BJ (cell line): ENCODE results near the gene TNIP1. TPM values are rescaled to one million over a fixed set of nuclear protein-coding genes. Genes with fewer than 3 reads are reported as not detected.

Source experiments
- CTCF ChIA-PET: fragments of 350-600 bp; formaldehyde crosslinking; extraction: SDS; loops from one replicate; lab custom pipeline; 2021; ENCODE audit warnings: antibody characterized with exemption, inconsistent platforms; lab: Yijun Ruan, JAX
- POLR2A ChIA-PET: fragments of 300-600 bp; sonication (Branson Sonifier 250); formaldehyde crosslinking; extraction: SDS; loops from one replicate; lab custom pipeline; 2021; ENCODE audit warnings: antibody characterized with exemption; lab: Charles Lee
- DNase-seq: peaks from one replicate; pipeline ENCODE4 v3.0.0-alpha.2; 2011; ENCODE audit warnings: low read depth
- H3K27me3 ChIP-seq: 2 replicates; pipeline ENCODE4 v1.6.0; 2011; ENCODE audit warnings: low read length; ENCODE audit not compliant: control insufficient read depth, insufficient read depth
- H3K36me3 ChIP-seq: 2 replicates; pipeline ENCODE4 v1.5.1; 2011; ENCODE audit warnings: low read length; ENCODE audit not compliant: control insufficient read depth, insufficient read depth
- H3K4me3 ChIP-seq: 2 replicates; pipeline ENCODE4 v1.5.1; 2011; ENCODE audit warnings: low read depth, mild to moderate bottlenecking, control low read depth, low read length
- polyA plus RNA-seq: library from polyadenylated mRNA; depleted of rRNA; stranded (reverse); fragments of >200 nt; gene quantifications from 2 replicates; pipeline ENCODE4 v1.2.3, GENCODE V29; 2011
- TF ChIP-seq, protein P1 (sequence below): IDR thresholded peaks from 2 replicates; pipeline ENCODE4 v1.5.1; 2011; ENCODE audit warnings: low read depth, mild to moderate bottlenecking, control low read depth, inconsistent platforms, low read length, moderate library complexity; ENCODE audit not compliant: insufficient read depth

The TNIP1 gene
- polyA plus RNA-seq, 1 experiment, result 80.8 TPM

DNA sequence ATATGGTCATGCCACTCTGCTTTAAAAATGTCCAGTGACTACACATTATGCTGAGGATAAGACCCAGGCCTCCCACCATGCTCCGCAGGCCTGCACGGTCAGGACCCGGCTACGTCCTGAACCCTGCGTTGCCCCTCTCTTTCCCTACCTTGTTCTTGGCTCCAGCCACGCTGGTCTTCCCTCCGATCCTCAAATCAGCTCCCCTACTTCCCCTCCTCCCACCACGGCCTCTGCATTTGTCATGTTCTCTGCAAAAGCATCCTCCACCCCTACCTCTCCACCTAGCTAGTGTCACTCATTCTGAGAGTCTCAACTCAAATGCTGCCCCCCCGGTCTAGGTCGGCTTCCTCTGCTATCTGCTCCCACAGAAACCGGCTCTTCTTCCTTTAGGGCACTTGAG, 49.3 kb downstream of the TNIP1 start:
- TF ChIP-seq, protein P1, sequence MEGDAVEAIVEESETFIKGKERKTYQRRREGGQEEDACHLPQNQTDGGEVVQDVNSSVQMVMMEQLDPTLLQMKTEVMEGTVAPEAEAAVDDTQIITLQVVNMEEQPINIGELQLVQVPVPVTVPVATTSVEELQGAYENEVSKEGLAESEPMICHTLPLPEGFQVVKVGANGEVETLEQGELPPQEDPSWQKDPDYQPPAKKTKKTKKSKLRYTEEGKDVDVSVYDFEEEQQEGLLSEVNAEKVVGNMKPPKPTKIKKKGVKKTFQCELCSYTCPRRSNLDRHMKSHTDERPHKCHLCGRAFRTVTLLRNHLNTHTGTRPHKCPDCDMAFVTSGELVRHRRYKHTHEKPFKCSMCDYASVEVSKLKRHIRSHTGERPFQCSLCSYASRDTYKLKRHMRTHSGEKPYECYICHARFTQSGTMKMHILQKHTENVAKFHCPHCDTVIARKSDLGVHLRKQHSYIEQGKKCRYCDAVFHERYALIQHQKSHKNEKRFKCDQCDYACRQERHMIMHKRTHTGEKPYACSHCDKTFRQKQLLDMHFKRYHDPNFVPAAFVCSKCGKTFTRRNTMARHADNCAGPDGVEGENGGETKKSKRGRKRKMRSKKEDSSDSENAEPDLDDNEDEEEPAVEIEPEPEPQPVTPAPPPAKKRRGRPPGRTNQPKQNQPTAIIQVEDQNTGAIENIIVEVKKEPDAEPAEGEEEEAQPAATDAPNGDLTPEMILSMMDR, result no peak
- Histone ChIP-seq H3K27me3 (no peaks in the 10 kb centered on the region), H3K36me3 (peaks cover 53% of the 10 kb centered on the region), H3K4me3 (no peak overlapping the region)
- POLR2A ChIA-PET, result no interaction called here
- DNase-seq, result no peak
- CTCF ChIA-PET, result interaction anchor here (1.1 to 2.6 kb wide), 3 partner anchors 16 to 94 kb away, joined by 3 to 7 read pairs (median 3); no protein-coding TSS in a partner anchor

DNA sequence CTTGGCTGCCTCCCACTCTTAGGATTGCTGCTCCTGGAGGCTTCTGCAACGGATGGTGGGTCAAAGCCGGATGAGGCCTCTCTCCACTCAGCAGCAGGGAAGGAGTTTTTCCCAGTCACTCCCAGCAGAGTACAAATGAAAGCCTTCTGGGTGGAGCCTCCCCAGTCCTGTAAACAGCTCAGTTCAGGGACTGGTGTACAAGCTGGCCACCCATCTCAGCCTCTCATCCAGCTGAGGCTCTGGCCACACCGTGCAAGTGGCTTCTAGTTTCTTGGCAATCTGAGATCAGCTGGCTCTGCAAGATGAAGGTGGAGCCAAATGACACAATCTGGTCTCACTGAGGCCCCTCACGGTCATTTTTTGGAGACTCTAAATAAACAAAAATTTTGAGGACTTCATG, 50.5 kb downstream of the TNIP1 start:
- TF ChIP-seq, protein P1, result no peak
- H3K36me3 ChIP-seq, result peaks cover 47% of the 10 kb centered on the region
- H3K4me3 ChIP-seq, result no peak overlapping the region
- no peaks in the 10 kb centered on the region for H3K27me3 ChIP-seq
- DNase-seq, result no peak
- ChIA-PET CTCF (interaction anchor here (0.8 to 2.6 kb wide), 4 partner anchors 10 to 96 kb away, joined by 3 to 10 read pairs (median 5); partner anchors contain the start of gene GPX3), POLR2A (no interaction called here)

DNA sequence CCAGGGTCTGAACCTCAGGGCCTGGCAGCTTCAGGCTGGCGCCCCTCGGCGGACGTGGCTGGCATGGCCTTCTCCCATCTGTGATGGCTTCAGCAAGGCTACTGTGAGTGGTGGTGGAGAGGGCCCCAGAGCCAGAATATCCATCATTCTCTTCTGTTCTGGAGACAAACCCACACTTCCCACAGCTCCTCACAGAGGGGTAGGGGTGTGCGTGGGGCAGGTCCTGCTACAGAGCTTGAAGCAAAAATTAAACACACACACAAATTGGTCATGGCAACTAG, 50.8 kb downstream of the TNIP1 start:
- CTCF ChIA-PET, result interaction anchor here (0.8 to 2.6 kb wide), 3 partner anchors 10 to 21 kb away, joined by 3 to 10 read pairs (median 7); partner anchors contain the start of gene GPX3
- TF ChIP-seq, protein P1, result no peak

DNA sequence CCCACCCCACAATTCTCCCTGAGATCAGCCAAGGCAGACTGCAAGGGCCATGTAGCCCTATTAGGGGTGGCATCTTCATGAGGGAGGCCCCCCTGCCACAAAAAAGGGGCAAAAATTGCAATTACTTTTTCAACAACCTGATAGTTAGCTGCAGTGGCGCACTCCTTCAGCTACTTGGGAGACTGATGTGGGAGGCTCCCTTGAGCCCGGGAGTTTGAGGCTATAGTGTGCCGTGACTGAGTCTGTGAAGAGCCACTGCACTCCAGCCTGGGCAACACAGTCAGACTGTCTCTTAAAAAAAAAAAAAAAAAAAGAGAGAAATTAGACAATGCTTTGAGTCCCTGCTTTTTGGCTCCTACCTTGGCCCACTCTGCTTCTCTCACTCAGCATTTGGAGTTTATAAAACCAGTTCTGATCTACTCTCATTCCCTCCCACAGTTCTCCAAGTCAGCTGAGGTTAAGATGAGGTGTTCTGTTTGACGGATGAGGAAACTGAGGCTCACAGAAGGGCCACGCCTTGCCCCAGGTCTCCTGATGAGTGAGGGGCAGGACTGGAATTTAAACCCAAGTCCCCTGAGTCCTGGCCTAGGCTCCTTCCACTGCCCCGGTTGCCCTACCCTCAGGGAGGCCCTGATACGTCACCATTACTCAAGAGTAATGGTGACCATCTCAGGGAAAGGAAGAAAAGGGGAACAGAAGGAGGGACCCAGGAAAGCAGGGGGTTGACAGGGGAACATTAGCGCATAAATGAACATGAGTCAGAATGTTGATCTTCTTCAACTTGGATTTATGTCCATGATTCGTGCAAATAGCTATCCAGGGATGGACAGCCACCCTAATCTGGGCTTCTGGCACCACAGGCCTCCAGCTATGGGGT, 51.4 kb downstream of the TNIP1 start:
- DNase-seq, result no peak
- no peak overlapping the region for H3K4me3 ChIP-seq
- H3K27me3 ChIP-seq, result no peaks in the 10 kb centered on the region
- peaks cover 38% of the 10 kb centered on the region for H3K36me3 ChIP-seq
- CTCF ChIA-PET, result interaction anchor here (2.0 to 2.6 kb wide), 2 partner anchors 18 to 22 kb away, joined by 7 to 10 read pairs; no protein-coding TSS in a partner anchor
- TF ChIP-seq, protein P1, result no peak
- POLR2A ChIA-PET, result no interaction called here

More for the DNA sequence above, 50.8 kb downstream of the TNIP1 start:
- H3K36me3 ChIP-seq, result peaks cover 43% of the 10 kb centered on the region
- H3K4me3 ChIP-seq, result no peak overlapping the region
- no peaks in the 10 kb centered on the region for H3K27me3 ChIP-seq
- no peak for DNase-seq
- POLR2A ChIA-PET, result no interaction called here

DNA sequence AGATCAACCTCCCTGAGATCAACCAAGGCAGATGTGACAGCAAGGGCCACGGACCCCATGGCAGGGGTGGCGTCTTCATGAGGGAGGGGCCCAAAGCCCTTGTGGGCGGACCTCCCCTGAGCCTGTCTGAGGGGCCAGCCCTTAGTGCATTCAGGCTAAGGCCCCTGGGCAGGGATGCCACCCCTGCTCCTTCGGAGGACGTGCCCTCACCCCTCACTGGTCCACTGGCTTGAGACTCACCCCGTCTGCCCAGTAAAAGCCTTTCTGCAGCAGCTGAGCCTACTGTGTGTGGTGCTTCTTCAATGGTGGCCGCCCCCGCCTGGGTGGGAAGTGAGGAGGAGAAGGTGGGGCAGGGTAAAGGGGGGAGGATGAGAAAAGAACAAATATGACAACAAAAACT, 52.1 kb downstream of the TNIP1 start:
- DNase-seq, result no peak
- Histone ChIP-seq H3K27me3 (no peaks in the 10 kb centered on the region), H3K4me3 (no peak overlapping the region), H3K36me3 (peaks cover 33% of the 10 kb centered on the region)
- ChIA-PET POLR2A (no interaction called here), CTCF (interaction anchor here (2.6 kb wide), 1 partner anchor 19 kb away, joined by 7 read pairs; no protein-coding TSS in a partner anchor)
- TF ChIP-seq, protein P1, result no peak
